Ammon's horn (tissue), 1 donor: ENCODE data around the gene A3GALT2.

ENCODE experiments used
- DNase-seq: peaks from one replicate; pipeline ENCODE4 v3.0.0-alpha.2; 2016; ENCODE audit warnings: low spot score

A3GALT2 gene

DNA sequence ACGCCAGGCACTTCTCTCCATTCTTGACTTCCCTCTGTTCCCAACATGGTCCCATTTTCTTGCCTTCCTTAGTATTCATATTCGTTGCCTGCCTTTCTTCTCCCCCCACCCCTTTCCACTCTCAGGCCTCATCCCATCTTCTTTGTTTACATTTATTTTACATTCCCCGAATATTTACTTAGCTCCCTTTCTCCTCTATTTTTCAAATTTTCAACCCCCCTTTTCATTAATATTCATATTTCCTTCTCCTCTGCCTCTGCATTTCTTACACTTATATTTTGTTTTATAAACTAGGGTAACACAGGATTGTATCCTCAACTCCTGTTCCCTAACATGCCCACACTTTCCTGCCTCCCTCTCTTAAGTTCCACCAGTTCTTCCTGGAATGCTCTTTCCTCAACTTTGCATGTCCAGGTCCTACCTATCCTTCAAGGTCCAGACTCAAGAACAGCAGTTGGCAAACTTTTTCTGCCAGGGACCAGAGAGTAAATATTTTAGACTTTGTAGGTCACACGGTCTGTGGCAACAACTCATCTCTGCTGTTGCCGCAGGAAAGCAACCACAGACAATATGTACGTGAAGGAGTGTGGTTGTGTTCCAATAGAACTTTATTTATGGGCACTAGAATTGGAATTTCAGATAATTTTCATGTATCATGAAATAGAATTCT, 29.8 kb upstream of the A3GALT2 start:
- DNase-seq: no peak

DNA sequence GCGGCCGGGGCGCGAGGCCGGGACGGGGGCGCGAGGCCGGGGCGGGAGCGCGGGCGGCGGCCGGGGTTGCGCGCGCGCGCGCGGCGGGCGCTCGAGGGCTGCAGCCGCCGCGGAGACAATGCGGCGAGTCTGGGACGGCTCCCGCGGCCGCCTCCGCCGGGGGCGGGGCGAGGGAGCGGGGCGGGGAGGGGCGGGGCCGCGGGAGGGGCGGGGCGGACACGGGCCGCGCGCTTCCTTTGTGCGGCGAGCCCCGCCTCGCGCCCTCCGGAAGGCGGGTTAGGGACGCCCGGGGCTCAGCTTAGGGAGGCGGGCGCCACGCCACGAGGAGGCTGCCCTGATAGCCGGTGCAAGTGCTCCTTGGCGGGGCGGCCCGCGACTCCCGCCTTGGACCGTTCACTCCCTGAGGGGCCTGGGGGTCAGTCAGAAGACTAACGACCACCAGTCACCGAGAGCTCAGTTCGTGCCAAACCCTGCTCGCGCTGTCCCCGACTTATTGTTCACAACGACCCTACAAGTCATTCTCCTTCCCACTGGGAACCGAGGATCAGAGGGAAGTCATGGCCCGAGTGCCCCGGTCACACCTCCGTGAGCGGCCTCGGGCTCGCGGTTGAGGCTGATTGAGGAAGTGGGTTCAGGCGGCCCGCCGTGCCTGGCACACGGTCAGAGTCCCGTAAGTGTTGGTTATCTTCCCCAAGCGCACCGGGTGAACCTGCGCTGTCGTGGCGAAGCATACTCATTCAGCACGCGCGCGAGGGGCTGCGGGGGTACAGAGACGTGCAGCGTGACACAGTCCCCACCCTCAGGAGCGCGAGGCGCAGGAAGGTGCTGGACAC, 29.1 kb upstream of the A3GALT2 start:
- peak; percentile 91 for DNase-seq

GRCh38 chr1:33349081-33349759, 28.3 kb upstream of the A3GALT2 start:
- DNase-seq: no peak

DNA sequence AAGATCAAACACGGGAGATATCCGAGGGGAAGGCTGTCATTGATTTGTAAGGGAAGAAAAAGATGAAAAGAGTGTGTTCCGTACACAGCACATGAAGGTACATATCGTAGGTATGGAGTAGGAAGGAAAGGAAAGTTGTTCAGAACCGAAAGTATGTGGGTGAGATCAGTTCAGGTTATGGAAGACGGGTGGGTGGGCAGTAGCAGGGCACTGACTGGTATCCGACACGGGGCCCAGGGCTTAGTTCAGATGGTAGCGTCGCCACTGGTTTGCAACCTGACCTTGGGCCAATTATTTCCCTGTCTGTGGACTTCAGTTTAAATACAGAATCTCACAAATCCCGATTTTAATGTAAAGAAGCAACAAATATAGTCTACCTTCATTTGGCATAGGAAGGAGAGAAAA, 27.8 kb upstream of the A3GALT2 start:
- no peak for DNase-seq

DNA sequence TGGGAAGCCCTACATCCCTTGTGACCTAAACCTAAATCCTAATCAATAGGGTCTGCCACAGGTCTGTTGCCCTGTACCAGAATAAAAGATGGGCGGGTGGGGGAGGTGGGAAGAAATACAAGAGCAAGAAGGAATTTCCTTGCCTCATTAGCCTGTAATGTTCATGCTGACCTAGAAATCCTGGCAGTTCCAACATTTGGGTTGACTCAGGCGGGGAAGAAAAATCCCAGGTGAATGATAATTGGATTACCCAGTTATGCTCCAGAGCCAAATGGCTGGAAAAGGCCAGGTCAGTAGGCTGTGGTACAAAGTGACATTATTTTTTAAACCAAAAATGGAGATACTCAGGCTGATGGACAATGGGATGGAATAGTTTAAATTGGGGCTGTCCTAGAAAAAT, 27.3 kb upstream of the A3GALT2 start:
- DNase-seq: no peak

GRCh38 chr1:33347650-33347992, 26.7 kb upstream of the A3GALT2 start:
- DNase-seq: no peak

GRCh38 chr1:33346927-33347649, 26.2 kb upstream of the A3GALT2 start:
- no peak for DNase-seq

- DNase-seq: no peak
Measured at GRCh38 chr1:33346533-33346926, 25.6 kb upstream of the A3GALT2 start.

- no peak for DNase-seq
Measured at GRCh38 chr1:33344896-33345560, 24.1 kb upstream of the A3GALT2 start.

GRCh38 chr1:33343539-33343938, 22.6 kb upstream of the A3GALT2 start:
- DNase-seq: no peak

DNA sequence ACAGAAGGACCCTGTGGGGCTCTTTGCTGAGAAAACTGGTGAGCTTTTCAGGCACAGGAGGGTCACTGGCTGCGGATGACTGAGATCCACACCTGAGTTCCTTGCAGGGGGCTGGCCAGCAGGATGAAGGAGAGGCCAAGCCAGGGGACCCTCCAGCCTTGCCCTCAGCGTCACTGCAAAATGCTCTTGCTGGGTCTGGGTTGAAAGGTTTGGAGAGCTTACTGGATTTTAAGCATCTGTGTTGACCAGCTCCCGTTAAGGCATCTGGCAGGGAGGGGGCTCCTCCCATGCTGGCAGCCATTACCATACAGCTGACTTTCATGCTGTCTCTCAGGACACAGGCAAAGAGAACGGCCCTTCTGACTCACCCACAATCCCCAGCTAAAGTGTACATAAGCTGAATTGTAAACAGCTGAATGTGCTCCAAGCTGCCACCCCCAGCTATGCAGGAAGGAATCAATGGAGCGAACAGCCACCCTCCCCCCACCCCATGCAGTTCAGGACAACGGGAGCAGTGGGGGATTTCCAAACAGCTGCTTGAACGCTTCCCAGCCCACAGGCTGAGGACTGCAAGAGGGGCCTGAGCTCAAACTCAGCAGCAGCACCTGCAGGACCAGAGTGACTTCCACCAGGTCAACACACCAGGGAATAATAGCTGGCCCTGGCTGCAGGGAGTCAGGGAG, 21.3 kb upstream of the A3GALT2 start:
- peak; percentile 92 for DNase-seq

- DNase-seq: no peak
Measured at GRCh38 chr1:33341190-33341589, 20.3 kb upstream of the A3GALT2 start.

GRCh38 chr1:33339413-33339812, 18.5 kb upstream of the A3GALT2 start:
- DNase-seq: peak; percentile 59

DNA sequence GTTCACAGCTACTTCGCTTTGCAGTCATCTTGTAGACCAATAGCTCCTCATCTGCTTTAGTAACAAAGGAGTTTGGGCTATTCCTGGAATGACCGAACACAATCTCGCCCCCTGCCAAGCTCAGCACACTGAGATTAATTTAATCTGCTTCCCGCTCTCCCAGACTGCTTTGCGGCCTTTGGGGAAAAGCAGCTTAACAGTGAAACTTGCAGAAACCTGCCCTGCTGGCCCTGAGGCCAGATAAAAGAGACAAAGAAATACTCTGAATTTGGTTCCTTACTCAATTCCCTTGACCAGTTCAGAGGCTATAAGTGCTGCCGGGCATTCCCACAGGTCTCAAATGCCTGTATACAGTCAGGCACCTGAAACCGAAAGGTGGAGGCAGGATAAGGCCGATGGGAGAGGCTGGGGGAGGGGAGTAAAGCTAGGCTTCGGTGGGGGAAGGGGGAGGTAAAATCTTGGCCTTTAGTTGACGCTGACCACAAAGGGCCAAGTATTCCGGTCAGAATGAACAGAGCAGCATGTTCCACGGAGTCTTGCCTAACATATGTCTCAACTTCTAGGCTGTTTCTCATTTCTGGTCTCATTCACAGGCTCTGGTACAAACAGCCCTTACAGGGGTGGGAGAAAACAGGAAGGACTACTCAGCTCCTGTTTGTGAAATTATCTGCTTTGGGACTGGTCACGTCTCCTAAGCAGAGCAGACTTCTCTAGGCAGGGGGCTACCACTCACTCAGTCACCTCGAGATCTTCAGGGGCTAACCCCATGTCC, 17.7 kb upstream of the A3GALT2 start:
- DNase-seq: peak; percentile 71

DNA sequence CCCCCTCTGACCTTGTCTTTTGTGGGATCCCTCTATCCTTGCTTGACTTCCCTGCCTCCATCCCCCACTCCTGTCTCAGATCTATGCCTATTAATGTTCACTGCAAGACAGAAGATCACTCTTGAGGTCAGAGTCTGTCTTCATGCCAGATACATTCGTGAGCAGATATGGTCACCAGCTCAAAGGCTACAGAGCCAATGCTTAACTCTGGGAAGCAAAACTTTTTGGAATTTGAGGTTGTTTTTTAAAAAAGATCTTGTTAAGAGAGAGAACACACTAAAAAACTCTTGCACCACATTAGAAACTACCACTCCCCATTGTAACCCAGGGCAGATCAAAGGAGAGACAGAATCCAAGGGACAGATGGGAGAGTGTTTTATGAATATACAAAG, 17.1 kb upstream of the A3GALT2 start:
- no peak for DNase-seq

GRCh38 chr1:33337441-33337840, 16.5 kb upstream of the A3GALT2 start:
- DNase-seq: no peak

DNA sequence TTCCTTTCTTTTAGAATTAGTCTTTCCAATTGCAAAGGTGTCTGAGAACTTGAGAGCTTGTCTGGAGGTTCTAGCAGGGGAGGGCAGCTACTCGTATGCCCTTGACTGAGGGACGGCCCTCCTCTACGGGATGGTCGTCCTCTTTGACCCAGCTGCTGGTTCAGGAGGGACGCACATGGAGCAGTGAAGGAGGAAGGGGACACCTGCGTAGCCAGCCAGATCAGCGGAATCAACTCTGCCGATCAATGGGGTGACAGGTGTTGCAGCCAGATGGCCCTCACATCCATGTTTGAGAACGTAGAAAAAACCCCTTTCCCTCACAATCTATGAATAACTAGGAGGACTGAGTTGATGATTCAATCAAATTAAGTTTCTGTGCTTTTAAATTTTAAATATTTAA, 15.7 kb upstream of the A3GALT2 start:
- no peak for DNase-seq

- DNase-seq: peak; percentile 66
Measured at GRCh38 chr1:33335020-33335419, 14.1 kb upstream of the A3GALT2 start.

GRCh38 chr1:33334081-33334552, 13.2 kb upstream of the A3GALT2 start:
- no peak for DNase-seq

DNA sequence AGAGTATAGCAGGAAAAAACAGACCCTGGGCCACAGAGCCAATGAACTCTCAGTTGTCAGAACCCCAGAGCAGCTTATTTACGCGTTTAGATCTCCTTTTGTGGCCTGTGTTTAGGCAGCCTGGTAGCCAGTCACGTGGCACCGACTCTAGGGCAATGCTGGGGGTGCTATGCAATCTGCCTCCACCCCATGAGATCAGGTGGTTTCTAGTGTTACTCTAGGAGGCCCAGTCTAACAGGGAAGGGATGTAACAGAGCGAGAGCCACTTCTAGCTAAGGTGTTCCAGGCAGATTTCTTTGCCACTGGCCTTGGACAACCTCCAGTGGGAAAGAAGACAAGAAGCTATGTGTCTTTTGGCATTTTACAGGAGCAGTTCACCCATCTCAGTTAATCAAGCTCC, 12.0 kb upstream of the A3GALT2 start:
- DNase-seq: peak; percentile 55
